AG09309 (cell line): Measurements from ENCODE around the gene ENTREP3.
"Not testable (repeated sequence)": the region's sequence is repeated elsewhere in the genome, so short reads cannot be mapped to it uniquely, and the experiment has no call there.

Experiments
- DNase-seq: peaks from one replicate; pipeline ENCODE4 v3.0.0-alpha.2; 2010; ENCODE audit warnings: low read depth
- H3K4me3 ChIP-seq: 2 replicates; pipeline ENCODE4 v1.5.1; 2011; ENCODE audit warnings: mild to moderate bottlenecking, low read depth, low read length, moderate library complexity; ENCODE audit not compliant: control insufficient read depth
- TF ChIP-seq, protein P1 (sequence below): IDR thresholded peaks from 2 replicates; pipeline ENCODE4 v1.5.1; 2011; ENCODE audit warnings: mild to moderate bottlenecking, low read depth, low read length, inconsistent platforms; ENCODE audit not compliant: insufficient read depth, control insufficient read depth; ENCODE audit errors: missing control alignments

ENTREP3 gene

DNA sequence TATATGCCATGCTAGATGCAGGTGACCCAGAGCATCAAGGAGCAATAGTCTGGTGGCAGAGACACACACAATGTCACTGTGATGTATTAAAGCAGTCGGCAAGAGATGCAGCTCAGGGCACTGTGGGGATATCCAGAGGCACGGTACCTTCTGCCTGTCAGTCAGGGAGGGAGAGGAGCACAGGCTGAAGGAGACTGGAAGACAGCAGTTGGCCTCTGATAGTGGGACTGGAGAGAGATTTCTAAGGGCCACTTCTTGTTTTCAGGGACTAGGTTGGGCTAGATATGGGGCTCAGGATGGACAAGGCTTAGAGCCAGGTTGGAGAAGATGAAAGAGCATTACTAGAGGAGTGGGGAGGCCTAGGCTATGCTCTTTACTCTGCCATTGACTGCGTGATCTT, 24.0 kb downstream of the ENTREP3 start:
- H3K4me3 ChIP-seq, DNase-seq: not testable (repeated sequence)

- TF ChIP-seq, protein P1, sequence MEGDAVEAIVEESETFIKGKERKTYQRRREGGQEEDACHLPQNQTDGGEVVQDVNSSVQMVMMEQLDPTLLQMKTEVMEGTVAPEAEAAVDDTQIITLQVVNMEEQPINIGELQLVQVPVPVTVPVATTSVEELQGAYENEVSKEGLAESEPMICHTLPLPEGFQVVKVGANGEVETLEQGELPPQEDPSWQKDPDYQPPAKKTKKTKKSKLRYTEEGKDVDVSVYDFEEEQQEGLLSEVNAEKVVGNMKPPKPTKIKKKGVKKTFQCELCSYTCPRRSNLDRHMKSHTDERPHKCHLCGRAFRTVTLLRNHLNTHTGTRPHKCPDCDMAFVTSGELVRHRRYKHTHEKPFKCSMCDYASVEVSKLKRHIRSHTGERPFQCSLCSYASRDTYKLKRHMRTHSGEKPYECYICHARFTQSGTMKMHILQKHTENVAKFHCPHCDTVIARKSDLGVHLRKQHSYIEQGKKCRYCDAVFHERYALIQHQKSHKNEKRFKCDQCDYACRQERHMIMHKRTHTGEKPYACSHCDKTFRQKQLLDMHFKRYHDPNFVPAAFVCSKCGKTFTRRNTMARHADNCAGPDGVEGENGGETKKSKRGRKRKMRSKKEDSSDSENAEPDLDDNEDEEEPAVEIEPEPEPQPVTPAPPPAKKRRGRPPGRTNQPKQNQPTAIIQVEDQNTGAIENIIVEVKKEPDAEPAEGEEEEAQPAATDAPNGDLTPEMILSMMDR: no peak
- H3K4me3 ChIP-seq: peak overlapping the region; percentile 26; the same call in 1 of the 2 replicates
- no peak for DNase-seq
Measured at GRCh38 chr1:155228096-155228427, 27.2 kb downstream of the ENTREP3 start.

- TF ChIP-seq, protein P1: no peak
- peak overlapping the region; percentile 54 for H3K4me3 ChIP-seq
- DNase-seq: peak; percentile 94
Measured at GRCh38 chr1:155227261-155228095, 27.8 kb downstream of the ENTREP3 start.

GRCh38 chr1:155226910-155227260, 28.4 kb downstream of the ENTREP3 start:
- peak overlapping the region; percentile 54 for H3K4me3 ChIP-seq
- TF ChIP-seq, protein P1: no peak
- DNase-seq: no peak

DNA sequence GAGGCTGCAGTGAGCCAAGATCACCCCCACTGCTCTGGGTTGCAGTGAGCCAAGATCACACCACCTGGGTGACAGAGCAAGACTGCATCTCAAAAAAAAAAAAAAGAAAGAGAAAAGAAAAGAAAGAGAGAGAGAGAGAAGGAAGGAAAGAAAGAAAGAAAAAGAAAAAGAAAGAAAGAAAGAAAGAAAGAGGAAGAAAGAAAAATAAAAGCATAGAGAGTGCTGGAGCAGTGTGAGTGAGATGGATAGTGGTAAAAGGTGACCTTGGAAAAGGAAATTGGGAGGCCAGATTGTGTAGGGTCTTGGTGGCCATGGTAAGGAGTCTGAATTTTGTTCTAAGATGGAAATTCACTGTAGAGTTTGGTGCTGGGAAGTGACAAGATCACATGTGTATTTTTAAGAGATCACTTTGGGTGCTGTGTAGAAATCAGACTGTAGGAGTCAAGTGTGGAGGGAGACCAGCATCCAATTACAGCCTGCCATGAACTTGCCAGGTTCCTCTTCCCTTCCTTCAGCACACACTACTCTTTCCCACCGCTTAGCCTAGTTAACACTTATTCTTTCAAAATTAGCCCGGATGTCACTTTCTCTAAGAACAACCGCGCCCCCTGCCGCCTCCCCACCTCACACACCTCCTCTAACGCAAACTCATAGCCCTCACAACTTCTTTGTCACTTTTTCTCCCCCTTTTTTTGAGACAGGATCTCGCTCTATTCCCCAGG, 28.9 kb downstream of the ENTREP3 start:
- no peak for DNase-seq
- TF ChIP-seq, protein P1: peak; percentile 66
- H3K4me3 ChIP-seq: peak overlapping the region; percentile 54

DNA sequence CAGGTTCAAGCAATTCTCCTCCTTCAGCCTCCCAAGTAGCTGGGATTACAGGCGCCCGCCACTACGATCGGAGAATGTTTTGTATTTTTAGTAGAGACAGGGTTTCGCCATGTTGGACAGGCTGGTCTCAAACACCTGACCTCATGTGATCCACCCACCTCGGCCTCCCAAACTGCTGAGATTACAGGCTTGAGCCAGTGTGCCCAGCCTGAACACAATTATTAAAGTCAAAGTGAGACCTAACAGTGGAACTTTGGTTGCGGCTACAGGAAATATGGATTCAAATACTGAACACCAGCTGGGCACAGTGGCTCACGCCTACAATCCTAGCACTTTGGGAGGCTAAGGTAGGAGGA, 29.9 kb downstream of the ENTREP3 start:
- not testable (repeated sequence) for H3K4me3 ChIP-seq, DNase-seq

GRCh38 chr1:155223047-155223446, 32.2 kb downstream of the ENTREP3 start:
- TF ChIP-seq, protein P1: no peak
- no peak overlapping the region for H3K4me3 ChIP-seq
- no peak for DNase-seq

DNA sequence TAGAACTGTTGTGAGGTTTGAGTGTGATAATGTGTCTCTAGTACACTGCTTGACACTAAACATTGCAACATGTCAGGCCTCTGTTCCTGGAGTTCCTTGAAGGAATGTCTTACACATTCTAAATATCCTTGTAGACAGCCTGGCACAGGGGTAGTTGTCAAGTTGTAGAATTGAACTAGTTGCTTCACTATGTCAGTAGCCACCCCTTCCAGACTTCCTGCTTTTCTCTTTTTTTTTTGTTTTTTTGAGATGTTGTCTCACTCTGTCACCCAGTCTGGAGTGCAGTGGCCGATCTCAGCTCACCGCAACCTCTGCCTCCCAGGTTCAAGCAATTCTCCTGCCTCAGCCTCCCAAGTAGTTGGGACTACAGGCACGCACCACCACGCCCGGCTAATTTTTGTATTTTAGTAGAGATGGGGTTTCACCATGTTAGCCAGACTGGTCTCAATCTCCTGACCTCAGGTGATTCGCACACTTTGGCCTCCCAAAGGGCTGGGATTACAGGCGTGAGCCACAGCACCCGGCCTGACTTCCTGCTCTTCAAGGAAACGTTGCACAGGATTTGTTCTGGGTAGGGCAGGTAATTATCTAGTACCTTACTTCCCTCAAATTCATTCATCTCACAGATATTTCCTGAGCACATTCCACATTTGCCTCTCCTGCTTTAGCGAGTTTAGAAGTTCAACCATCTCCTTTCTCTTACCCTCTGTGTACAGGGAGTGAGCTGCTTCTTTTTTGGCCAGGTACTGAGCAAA, 34.9 kb downstream of the ENTREP3 start:
- H3K4me3 ChIP-seq, DNase-seq: not testable (repeated sequence)
